HCT116 (cell line): Measurements from ENCODE around the gene PEX10.

Experiments
- CEBPB ChIP-seq: IDR thresholded peaks from 2 replicates; pipeline ENCODE4 v1.6.1; 2012; ENCODE audit warnings: low read depth
- EGR1 ChIP-seq: IDR thresholded peaks from 2 replicates; pipeline ENCODE4 v1.6.1; 2012; ENCODE audit warnings: low read depth
- ELF1 ChIP-seq: IDR thresholded peaks from 2 replicates; pipeline ENCODE4 v1.6.1; 2012; ENCODE audit warnings: low read depth, borderline replicate concordance
- EZH2 ChIP-seq: fragments of 200-600 bp; sonication (generic); IDR thresholded peaks from 2 replicates; pipeline ENCODE4 v1.6.1; 2017; ENCODE audit warnings: antibody characterized with exemption, mixed run types
- EZH2phosphoT487 ChIP-seq: fragments of 200-600 bp; IDR thresholded peaks from 2 replicates; pipeline ENCODE4 v1.6.1; 2018; ENCODE audit warnings: antibody characterized with exemption, borderline replicate concordance
- FOSL1 ChIP-seq: IDR thresholded peaks from 2 replicates; pipeline ENCODE4 v1.6.1; 2012; ENCODE audit warnings: low read depth
- JUND ChIP-seq: IDR thresholded peaks from 2 replicates; pipeline ENCODE4 v1.6.1; 2012
- POLR2A ChIP-seq: IDR thresholded peaks from 2 replicates; pipeline ENCODE4 v1.7.0; 2011; ENCODE audit warnings: borderline replicate concordance; ENCODE audit not compliant: insufficient read depth, insufficient read length; ENCODE audit errors: extremely low read depth
- POLR2AphosphoS5 ChIP-seq: IDR thresholded peaks from 2 replicates; pipeline ENCODE4 v1.6.1; 2011; ENCODE audit warnings: mild to moderate bottlenecking, low read depth, low read length, moderate library complexity
- SIN3A ChIP-seq: IDR thresholded peaks from 2 replicates; pipeline ENCODE4 v1.6.1; 2012; ENCODE audit warnings: low read depth
- TF ChIP-seq, protein P1 (sequence below), 3 experiments: fragments of 200-600 bp in 1 of 3; sonication (generic) in 1 of 3; IDR thresholded peaks in 2 of 3; conservative IDR thresholded peaks in 1 of 3; 2 replicates each; pipeline ENCODE4 v1.5.1; 2012 to 2017; ENCODE audit warnings: low read depth in 2 of 3, low read length in 2 of 3, antibody characterized with exemption in 1 of 3, borderline replicate concordance in 1 of 3, control low read depth in 1 of 3, mild to moderate bottlenecking in 1 of 3, mixed read lengths in 1 of 3, mixed run types in 1 of 3, moderate library complexity in 1 of 3; ENCODE audit not compliant: insufficient read depth in 1 of 3
- TF ChIP-seq, protein P2 (sequence below): IDR thresholded peaks from 2 replicates; pipeline ENCODE4 v1.6.1; 2011; ENCODE audit warnings: mild to moderate bottlenecking, low read length, moderate library complexity; ENCODE audit not compliant: insufficient replicate concordance; ENCODE audit errors: extremely low read depth
- TF ChIP-seq, protein P3 (sequence below): IDR thresholded peaks from 2 replicates; pipeline ENCODE4 v1.6.1; 2012
- TF ChIP-seq, protein P4 (sequence below): IDR thresholded peaks from 2 replicates; pipeline ENCODE4 v1.6.1; 2012; ENCODE audit warnings: low read depth

DNA sequence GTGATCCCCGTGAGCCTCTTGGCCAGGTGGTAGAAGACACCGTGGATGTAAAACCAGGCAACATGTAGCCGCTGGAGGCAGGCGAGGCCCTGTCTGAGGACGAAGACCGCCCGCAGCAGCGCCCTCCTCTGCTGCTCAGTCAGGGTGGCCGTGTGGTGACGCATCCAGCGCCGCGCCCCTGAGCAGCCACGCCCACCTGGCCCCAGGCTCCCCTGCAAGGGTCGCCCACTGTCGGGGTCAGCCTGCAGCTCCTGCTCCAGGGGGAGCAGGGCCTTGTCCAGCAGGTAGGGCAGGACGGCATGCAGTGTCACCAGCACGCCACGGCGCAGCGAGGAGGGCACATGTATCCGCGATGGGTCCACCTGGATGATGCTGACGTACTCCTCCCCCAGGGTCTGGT, 3.9 kb downstream of the PEX10 start:
- TF ChIP-seq POLR2A: no peak
- TF ChIP-seq, protein P1, sequence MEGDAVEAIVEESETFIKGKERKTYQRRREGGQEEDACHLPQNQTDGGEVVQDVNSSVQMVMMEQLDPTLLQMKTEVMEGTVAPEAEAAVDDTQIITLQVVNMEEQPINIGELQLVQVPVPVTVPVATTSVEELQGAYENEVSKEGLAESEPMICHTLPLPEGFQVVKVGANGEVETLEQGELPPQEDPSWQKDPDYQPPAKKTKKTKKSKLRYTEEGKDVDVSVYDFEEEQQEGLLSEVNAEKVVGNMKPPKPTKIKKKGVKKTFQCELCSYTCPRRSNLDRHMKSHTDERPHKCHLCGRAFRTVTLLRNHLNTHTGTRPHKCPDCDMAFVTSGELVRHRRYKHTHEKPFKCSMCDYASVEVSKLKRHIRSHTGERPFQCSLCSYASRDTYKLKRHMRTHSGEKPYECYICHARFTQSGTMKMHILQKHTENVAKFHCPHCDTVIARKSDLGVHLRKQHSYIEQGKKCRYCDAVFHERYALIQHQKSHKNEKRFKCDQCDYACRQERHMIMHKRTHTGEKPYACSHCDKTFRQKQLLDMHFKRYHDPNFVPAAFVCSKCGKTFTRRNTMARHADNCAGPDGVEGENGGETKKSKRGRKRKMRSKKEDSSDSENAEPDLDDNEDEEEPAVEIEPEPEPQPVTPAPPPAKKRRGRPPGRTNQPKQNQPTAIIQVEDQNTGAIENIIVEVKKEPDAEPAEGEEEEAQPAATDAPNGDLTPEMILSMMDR (IDR thresholded peaks at IDR 0.05 in 2 of 3, conservative IDR thresholded peaks at IDR 0.05 in 1 of 3; ENCODE audit: borderline replicate concordance in 1 of 3, insufficient read depth in 1 of 3, low read depth in 2 of 3, low read length in 2 of 3): no peak
- TF ChIP-seq POLR2AphosphoS5: no peak
- no peak for TF ChIP-seq EZH2phosphoT487
- TF ChIP-seq EZH2: no peak
- TF ChIP-seq, protein P2, sequence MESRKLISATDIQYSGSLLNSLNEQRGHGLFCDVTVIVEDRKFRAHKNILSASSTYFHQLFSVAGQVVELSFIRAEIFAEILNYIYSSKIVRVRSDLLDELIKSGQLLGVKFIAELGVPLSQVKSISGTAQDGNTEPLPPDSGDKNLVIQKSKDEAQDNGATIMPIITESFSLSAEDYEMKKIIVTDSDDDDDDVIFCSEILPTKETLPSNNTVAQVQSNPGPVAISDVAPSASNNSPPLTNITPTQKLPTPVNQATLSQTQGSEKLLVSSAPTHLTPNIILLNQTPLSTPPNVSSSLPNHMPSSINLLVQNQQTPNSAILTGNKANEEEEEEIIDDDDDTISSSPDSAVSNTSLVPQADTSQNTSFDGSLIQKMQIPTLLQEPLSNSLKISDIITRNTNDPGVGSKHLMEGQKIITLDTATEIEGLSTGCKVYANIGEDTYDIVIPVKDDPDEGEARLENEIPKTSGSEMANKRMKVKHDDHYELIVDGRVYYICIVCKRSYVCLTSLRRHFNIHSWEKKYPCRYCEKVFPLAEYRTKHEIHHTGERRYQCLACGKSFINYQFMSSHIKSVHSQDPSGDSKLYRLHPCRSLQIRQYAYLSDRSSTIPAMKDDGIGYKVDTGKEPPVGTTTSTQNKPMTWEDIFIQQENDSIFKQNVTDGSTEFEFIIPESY: no peak
- TF ChIP-seq EGR1: no peak
- TF ChIP-seq, protein P3, sequence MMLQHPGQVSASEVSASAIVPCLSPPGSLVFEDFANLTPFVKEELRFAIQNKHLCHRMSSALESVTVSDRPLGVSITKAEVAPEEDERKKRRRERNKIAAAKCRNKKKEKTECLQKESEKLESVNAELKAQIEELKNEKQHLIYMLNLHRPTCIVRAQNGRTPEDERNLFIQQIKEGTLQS: no peak
- no peak for TF ChIP-seq JUND
- TF ChIP-seq, protein P4, sequence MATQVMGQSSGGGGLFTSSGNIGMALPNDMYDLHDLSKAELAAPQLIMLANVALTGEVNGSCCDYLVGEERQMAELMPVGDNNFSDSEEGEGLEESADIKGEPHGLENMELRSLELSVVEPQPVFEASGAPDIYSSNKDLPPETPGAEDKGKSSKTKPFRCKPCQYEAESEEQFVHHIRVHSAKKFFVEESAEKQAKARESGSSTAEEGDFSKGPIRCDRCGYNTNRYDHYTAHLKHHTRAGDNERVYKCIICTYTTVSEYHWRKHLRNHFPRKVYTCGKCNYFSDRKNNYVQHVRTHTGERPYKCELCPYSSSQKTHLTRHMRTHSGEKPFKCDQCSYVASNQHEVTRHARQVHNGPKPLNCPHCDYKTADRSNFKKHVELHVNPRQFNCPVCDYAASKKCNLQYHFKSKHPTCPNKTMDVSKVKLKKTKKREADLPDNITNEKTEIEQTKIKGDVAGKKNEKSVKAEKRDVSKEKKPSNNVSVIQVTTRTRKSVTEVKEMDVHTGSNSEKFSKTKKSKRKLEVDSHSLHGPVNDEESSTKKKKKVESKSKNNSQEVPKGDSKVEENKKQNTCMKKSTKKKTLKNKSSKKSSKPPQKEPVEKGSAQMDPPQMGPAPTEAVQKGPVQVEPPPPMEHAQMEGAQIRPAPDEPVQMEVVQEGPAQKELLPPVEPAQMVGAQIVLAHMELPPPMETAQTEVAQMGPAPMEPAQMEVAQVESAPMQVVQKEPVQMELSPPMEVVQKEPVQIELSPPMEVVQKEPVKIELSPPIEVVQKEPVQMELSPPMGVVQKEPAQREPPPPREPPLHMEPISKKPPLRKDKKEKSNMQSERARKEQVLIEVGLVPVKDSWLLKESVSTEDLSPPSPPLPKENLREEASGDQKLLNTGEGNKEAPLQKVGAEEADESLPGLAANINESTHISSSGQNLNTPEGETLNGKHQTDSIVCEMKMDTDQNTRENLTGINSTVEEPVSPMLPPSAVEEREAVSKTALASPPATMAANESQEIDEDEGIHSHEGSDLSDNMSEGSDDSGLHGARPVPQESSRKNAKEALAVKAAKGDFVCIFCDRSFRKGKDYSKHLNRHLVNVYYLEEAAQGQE: no peak
- TF ChIP-seq CEBPB: no peak
- no peak for TF ChIP-seq SIN3A
- no peak for TF ChIP-seq ELF1
- TF ChIP-seq FOSL1: no peak
